Endodermal cell (in vitro differentiated cells): Measurements from ENCODE around the gene BRAP. TPM values are rescaled to one million over a fixed set of nuclear protein-coding genes. Genes with fewer than 3 reads are reported as not detected.
A peak's percentile ranks its signal among the peaks of the same experiment; 100 is the strongest.
"Not testable (repeated sequence)": the region's sequence is repeated elsewhere in the genome, so short reads cannot be mapped to it uniquely, and the experiment has no call there.

Source experiments
- DNase-seq: peaks from one replicate; pipeline ENCODE4 v3.0.0-alpha.2; 2017
- H3K27ac ChIP-seq: 2 replicates; pipeline ENCODE4 v1.5.1; 2013; ENCODE audit warnings: mild to moderate bottlenecking, low read depth, low read length, moderate library complexity
- H3K27me3 ChIP-seq: 2 replicates; pipeline ENCODE4 v1.6.1; 2013; ENCODE audit warnings: mild to moderate bottlenecking, low read length, moderate library complexity; ENCODE audit not compliant: insufficient read depth, control insufficient read depth, poor library complexity, severe bottlenecking
- H3K36me3 ChIP-seq: 2 replicates; pipeline ENCODE4 v1.7.0; 2013; ENCODE audit warnings: mild to moderate bottlenecking, low read length, moderate library complexity; ENCODE audit not compliant: control insufficient read depth, insufficient read depth
- H3K4me1 ChIP-seq: one replicate; pipeline ENCODE4 v1.7.0; 2013; ENCODE audit warnings: low read length; ENCODE audit not compliant: control insufficient read depth, insufficient read depth
- H3K4me3 ChIP-seq: 2 replicates; pipeline ENCODE4 v1.5.1; 2013; ENCODE audit warnings: mild to moderate bottlenecking, low read length, moderate library complexity
- H3K9ac ChIP-seq: 2 replicates; pipeline ENCODE4 v1.6.1; 2013; ENCODE audit warnings: mild to moderate bottlenecking, low read length, moderate library complexity; ENCODE audit not compliant: poor library complexity, severe bottlenecking; ENCODE audit errors: extremely low read depth
- H3K9me3 ChIP-seq: 2 replicates; pipeline ENCODE4 v1.6.1; 2013; ENCODE audit warnings: mild to moderate bottlenecking, low read length, moderate library complexity; ENCODE audit not compliant: control insufficient read depth
- H3K27ac Mint-ChIP-seq: 2 replicates; pipeline ENCODE4 v1.8.0; 2020; ENCODE audit warnings: mixed read lengths
- H3K27me3 Mint-ChIP-seq: 2 replicates; pipeline ENCODE4 v1.8.0; 2021; ENCODE audit warnings: mild to moderate bottlenecking, mixed read lengths; ENCODE audit not compliant: insufficient read depth
- H3K36me3 Mint-ChIP-seq: 2 replicates; pipeline ENCODE4 v1.8.0; 2020; ENCODE audit warnings: low read depth, mixed read lengths
- H3K4me1 Mint-ChIP-seq: 2 replicates; pipeline ENCODE4 v1.8.0; 2020; ENCODE audit warnings: mixed read lengths
- H3K4me3 Mint-ChIP-seq: 2 replicates; pipeline ENCODE4 v1.8.0; 2020; ENCODE audit warnings: mild to moderate bottlenecking, moderate library complexity, mixed read lengths
- H3K9me3 Mint-ChIP-seq: 2 replicates; pipeline ENCODE4 v1.8.0; 2020; ENCODE audit warnings: mild to moderate bottlenecking, mixed read lengths
- WGBS, 2 experiments: methylation state at CpG; one replicate each; pipeline versions ENCODE4 v1.1.5 to v1.1.7; 2013; ENCODE audit warnings: missing lambda C conversion rate in 2 of 2, mixed read lengths in 1 of 2; ENCODE audit not compliant: insufficient coverage in 1 of 2, insufficient read length in 1 of 2; 5-methylcytosine and 5-hydroxymethylcytosine counted together
- total RNA-seq, 2 donors: library from RNA; stranded (reverse); fragmentation: NEBNext Ultra II Directional in 1 of 2; extraction: Animal tissue kit (Norgen Biotek cat#: 25700) in 1 of 2; gene quantifications; 2 replicates in 1 of 2; 3 replicates in 1 of 2; pipeline ENCODE4 v1.2.1, GENCODE V29; 2021
- TF ChIP-seq, protein P1 (sequence below): fragments of 200-600 bp; sonication (generic); conservative IDR thresholded peaks from 2 replicates; pipeline ENCODE4 v1.5.0; 2021; ENCODE audit warnings: antibody characterized with exemption, mild to moderate bottlenecking

Gene BRAP
- total RNA-seq, 2 donors from 2014 or later: 23.6 to 24.5 TPM

DNA sequence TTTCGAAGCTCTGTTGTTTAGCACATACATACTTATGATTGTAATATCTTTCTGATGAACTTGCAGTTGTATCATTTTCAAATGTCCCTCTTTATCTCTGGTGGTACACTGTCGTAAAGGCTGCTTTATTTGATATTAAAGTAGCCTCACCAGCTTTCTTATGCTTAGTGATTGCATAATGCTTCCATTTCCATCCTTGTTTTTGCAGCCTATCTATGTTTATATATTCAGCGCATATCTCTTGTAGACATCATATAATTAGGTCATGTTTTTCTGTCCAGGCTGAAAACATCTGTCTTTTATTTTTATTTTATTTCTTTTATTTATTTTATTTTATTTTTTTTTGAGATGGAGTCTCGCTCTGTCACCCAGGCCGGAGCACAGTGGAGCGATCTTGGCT is 34.7 kb upstream of the BRAP start:
- Mint-ChIP-seq H3K4me1 (no peaks in the 10 kb centered on the region), H3K27me3 (no peaks in the 10 kb centered on the region), H3K36me3 (peaks cover 61% of the 10 kb centered on the region), H3K9me3 (peaks cover 26% of the 10 kb centered on the region), H3K4me3 (no peak overlapping the region), H3K27ac (no peak overlapping the region)
- Histone ChIP-seq H3K36me3 (peaks cover 49% of the 10 kb centered on the region), H3K9ac (no peak overlapping the region), H3K9me3 (peaks cover 17% of the 10 kb centered on the region), H3K27ac (no peak overlapping the region), H3K4me3 (no peak overlapping the region), H3K27me3 (no peaks in the 10 kb centered on the region), H3K4me1 (no peaks in the 10 kb centered on the region)
- TF ChIP-seq, protein P1, sequence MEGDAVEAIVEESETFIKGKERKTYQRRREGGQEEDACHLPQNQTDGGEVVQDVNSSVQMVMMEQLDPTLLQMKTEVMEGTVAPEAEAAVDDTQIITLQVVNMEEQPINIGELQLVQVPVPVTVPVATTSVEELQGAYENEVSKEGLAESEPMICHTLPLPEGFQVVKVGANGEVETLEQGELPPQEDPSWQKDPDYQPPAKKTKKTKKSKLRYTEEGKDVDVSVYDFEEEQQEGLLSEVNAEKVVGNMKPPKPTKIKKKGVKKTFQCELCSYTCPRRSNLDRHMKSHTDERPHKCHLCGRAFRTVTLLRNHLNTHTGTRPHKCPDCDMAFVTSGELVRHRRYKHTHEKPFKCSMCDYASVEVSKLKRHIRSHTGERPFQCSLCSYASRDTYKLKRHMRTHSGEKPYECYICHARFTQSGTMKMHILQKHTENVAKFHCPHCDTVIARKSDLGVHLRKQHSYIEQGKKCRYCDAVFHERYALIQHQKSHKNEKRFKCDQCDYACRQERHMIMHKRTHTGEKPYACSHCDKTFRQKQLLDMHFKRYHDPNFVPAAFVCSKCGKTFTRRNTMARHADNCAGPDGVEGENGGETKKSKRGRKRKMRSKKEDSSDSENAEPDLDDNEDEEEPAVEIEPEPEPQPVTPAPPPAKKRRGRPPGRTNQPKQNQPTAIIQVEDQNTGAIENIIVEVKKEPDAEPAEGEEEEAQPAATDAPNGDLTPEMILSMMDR: no peak
- 92 to 97% methylated on average over 4 to 5 of the region's 6 CpGs for WGBS, 2 experiments
- no peak for DNase-seq

DNA sequence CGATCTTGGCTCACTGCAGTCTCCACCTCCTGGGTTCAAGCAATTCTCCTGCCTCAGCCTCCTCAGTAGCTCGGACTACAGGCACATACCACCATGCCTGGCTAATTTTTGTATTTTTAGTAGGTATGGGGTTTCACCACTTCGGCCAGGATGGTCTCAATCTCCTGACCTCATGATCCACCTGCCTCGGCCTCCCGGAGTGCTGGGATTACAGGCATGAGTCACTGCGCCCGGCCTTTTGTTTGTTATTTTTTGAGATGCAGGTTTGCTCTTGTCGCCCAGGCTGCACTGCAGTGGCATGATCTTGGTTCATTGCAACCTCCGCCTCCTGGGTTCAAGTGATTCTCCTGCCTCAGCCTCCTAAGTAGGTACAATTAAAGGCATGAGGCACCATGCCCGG is 33.6 kb upstream of the BRAP start:
- not testable (repeated sequence) for H3K9me3 ChIP-seq, H3K9ac ChIP-seq, H3K27ac ChIP-seq, H3K4me3 ChIP-seq, H3K4me3 Mint-ChIP-seq, H3K27ac Mint-ChIP-seq, H3K27me3 Mint-ChIP-seq, DNase-seq, H3K4me1 Mint-ChIP-seq, H3K4me1 ChIP-seq, H3K27me3 ChIP-seq
- H3K9me3 Mint-ChIP-seq: peaks cover 15% of the 10 kb centered on the region
- H3K36me3 Mint-ChIP-seq: peaks cover 60% of the 10 kb centered on the region
- WGBS, 2 experiments: 92 to 100% methylated on average over 4 to 10 of the region's 10 CpGs
- peaks cover 46% of the 10 kb centered on the region for H3K36me3 ChIP-seq

DNA sequence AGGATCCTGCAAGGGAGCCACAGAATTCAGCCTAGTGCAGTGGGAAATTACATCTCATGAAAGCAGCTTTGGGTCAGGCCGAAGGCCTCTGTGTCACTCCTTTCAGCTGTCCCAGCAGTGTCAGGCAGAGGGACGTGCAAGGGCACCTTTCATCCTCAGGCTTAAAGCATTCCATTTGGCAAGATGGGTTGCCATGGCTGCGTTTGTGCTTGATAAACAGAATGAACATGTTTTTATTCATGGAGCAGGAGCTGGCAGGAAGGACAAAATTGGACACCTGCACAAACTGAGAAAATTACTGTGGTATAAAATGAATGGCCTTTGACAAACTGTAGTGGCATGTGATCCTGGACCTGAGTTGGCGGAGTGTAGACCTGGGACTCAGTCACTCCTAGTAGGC is 29.5 kb upstream of the BRAP start:
- no peaks in the 10 kb centered on the region for H3K27me3 ChIP-seq
- TF ChIP-seq, protein P1: no peak
- Mint-ChIP-seq H3K4me1 (no peaks in the 10 kb centered on the region), H3K36me3 (peaks cover 63% of the 10 kb centered on the region), H3K27ac (no peak overlapping the region), H3K27me3 (no peaks in the 10 kb centered on the region), H3K9me3 (no peaks in the 10 kb centered on the region), H3K4me3 (no peak overlapping the region)
- H3K9ac ChIP-seq: no peak overlapping the region
- WGBS, 2 experiments: 82 to 95% methylated on average over 4 of the region's 4 CpGs
- H3K4me1 ChIP-seq: no peaks in the 10 kb centered on the region
- H3K4me3 ChIP-seq: no peak overlapping the region
- DNase-seq: no peak
- H3K36me3 ChIP-seq: peaks cover 47% of the 10 kb centered on the region
- peak overlapping the region; percentile 70 for H3K27ac ChIP-seq
- no peaks in the 10 kb centered on the region for H3K9me3 ChIP-seq

DNA sequence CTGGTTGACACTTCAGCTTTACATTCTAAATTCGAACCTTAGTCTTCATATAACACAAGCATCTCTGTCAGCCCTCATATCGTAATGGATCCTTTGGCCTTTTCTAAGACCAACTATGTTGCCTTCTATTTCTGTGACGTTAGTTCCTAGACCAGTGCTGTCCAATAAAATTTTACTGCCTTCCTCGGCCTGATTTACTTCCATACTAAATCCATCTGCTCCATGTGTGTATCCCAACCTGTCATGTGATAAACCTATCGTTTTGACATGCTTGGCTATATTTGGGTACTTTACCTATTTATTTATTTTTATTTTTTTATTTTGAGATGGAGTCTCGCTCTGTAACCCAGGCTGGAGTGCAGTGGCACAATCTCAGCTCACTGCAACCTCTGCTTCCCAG is 20.4 kb upstream of the BRAP start:
- Mint-ChIP-seq H3K27ac (no peak overlapping the region), H3K36me3 (peaks cover 68% of the 10 kb centered on the region), H3K27me3 (no peaks in the 10 kb centered on the region), H3K4me1 (no peaks in the 10 kb centered on the region), H3K9me3 (no peaks in the 10 kb centered on the region), H3K4me3 (no peak overlapping the region)
- H3K27me3 ChIP-seq: no peaks in the 10 kb centered on the region
- H3K9ac ChIP-seq: no peak overlapping the region
- TF ChIP-seq, protein P1: no peak
- H3K4me1 ChIP-seq: no peaks in the 10 kb centered on the region
- 89 to 91% methylated on average over 4 to 5 of the region's 6 CpGs for WGBS, 2 experiments
- no peaks in the 10 kb centered on the region for H3K9me3 ChIP-seq
- H3K27ac ChIP-seq: no peak overlapping the region
- H3K4me3 ChIP-seq: no peak overlapping the region
- H3K36me3 ChIP-seq: peaks cover 49% of the 10 kb centered on the region
- DNase-seq: no peak
